Thyroid gland (tissue), 4 donors: Measurements from ENCODE around the gene PSMG3.

Source experiments
- CTCF ChIP-seq, 6 experiments: fragments of 200-600 bp in 3 of 6; fragments of 450-650 bp in 3 of 6; sonication (generic) in 3 of 6; IDR thresholded peaks; one replicate each; pipeline ENCODE4 v1.5.1; 2016 to 2019; ENCODE audit warnings: antibody characterized with exemption in 6 of 6, mild to moderate bottlenecking in 2 of 6, inconsistent platforms in 1 of 6, moderate library complexity in 1 of 6
- POLR2A ChIP-seq, 2 donors: fragments of 450-650 bp; IDR thresholded peaks; one replicate each; pipeline ENCODE4 v1.6.1; 2017; ENCODE audit warnings: antibody characterized with exemption in 2 of 2, mild to moderate bottlenecking in 2 of 2, moderate library complexity in 1 of 2

GRCh38 chr7:1557771-1558170, 12.1 kb downstream of the PSMG3 start:
- TF ChIP-seq CTCF (IDR thresholded peaks at IDR 0.05) (no peak), POLR2A (IDR thresholded peaks at IDR 0.05) (no peak)
